ENCODE data around the gene AEN.

AEN gene

DNA sequence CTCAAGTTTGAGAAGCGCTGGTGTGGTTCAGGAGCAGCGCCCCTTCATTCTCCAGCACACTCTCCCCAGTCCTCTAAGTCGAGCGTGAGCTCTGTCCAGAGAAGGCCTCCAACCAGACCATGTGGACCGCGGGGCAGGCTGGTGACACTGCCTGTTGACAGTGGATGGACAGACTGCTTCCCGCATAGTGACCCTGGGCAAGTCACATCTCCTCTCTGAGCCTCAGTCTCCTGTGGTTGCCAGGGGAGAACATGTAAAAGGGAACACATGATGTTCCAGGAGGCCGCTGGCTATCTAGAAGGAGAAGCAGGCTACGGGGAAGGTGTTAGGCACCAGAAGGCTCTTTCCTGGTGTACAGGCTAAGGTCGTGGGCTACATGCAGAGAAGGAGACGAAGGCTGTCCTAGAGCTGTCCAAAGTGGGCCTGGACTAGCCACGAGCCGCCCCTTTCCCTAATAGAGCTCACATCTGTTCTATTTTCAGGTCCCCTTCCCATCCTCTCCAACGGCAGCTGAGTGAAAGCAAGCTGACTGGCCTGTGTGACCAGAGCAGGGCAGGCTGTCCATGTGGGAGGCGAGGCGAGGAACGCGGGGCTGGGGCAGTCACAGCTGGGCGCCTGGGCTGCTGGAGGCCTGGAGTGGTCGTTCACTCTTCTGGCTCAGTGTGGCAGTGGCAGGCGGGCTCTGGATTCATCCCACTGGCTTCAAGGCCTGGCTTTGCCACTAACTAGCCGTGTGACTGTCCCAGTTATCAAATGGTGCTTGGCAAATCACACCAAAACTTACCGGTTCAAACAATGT is 28.8 kb downstream of the AEN start:
- DNase-seq (ENCODE audit: low read depth) = no peak
- no peak overlapping the region for H3K4me3 ChIP-seq (ENCODE audit: low read depth, low read length)
- TF ChIP-seq CTCF (IDR thresholded peaks at IDR 0.05; ENCODE audit: insufficient read depth, low read depth, low read length, missing control alignments) = no peak

GRCh38 chr15:88650556-88650955 is 29.4 kb downstream of the AEN start:
- peak; percentile 6 for DNase-seq (ENCODE audit: low read depth)
- no peak for TF ChIP-seq CTCF (IDR thresholded peaks at IDR 0.05; ENCODE audit: insufficient read depth, low read depth, low read length, missing control alignments)
- no peak overlapping the region for H3K4me3 ChIP-seq (ENCODE audit: low read depth, low read length)

DNA sequence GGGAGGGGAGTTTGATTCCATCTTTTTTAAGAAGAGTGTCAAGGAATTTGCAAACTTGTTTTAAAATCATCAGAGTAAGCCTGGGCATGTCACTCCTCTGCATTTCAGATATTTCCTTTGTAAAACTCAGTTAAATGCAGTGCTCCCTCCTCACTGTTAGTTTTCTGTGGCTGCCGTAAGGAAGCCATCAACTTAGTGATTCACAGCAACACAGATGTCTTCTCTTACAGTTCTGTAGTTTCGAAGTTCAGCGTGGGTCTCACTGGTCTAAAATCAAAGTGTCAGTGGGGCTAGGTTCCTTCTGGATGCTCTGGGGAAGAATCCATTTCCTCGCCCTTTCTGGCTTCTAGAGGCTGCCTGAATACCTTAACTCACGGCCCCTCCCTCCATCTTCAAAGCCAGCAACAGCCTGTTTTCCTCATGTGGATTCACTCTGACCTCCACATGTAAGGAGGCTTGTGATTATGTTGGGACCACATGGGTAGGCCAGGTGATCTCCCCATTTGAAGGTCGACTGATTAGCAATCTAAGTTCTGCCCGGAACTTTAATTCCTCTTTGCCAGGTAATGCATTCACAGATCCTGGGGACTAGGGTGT is 30.1 kb downstream of the AEN start:
- no peak overlapping the region for H3K4me3 ChIP-seq (ENCODE audit: low read depth, low read length)
- peak; percentile 2 for DNase-seq (ENCODE audit: low read depth)
- TF ChIP-seq CTCF (IDR thresholded peaks at IDR 0.05; ENCODE audit: insufficient read depth, low read depth, low read length, missing control alignments) = no peak

DNA sequence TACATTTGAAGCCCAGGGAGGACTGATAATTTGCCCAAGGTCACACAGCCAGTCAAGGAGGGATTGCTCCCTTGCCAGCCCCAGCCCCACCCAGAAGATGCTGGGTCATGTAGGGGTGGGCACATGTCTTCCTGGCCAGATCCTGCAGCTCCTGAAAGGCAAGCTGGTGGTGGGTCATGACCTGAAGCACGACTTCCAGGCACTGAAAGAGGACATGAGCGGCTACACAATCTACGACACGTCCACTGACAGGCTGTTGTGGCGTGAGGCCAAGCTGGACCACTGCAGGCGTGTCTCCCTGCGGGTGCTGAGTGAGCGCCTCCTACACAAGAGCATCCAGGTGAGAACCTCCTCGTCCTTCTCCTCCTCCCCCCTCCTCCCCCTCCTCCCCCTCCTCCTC is 30.8 kb downstream of the AEN start:
- TF ChIP-seq CTCF (IDR thresholded peaks at IDR 0.05; ENCODE audit: insufficient read depth, low read depth, low read length, missing control alignments) = no peak
- H3K4me3 ChIP-seq (ENCODE audit: low read depth, low read length) = no peak overlapping the region
- DNase-seq (ENCODE audit: low read depth) = peak; percentile 14

GRCh38 chr15:88652456-88653199 is 31.5 kb downstream of the AEN start:
- no peak overlapping the region for H3K4me3 ChIP-seq (ENCODE audit: low read depth, low read length)
- peak; percentile 2 for DNase-seq (ENCODE audit: low read depth)
- TF ChIP-seq CTCF (IDR thresholded peaks at IDR 0.05; ENCODE audit: insufficient read depth, low read depth, low read length, missing control alignments) = no peak

GRCh38 chr15:88653200-88654064 is 32.3 kb downstream of the AEN start:
- TF ChIP-seq CTCF (IDR thresholded peaks at IDR 0.05; ENCODE audit: insufficient read depth, low read depth, low read length, missing control alignments) = no peak
- DNase-seq (ENCODE audit: low read depth) = peak; percentile 7
- no peak overlapping the region for H3K4me3 ChIP-seq (ENCODE audit: low read depth, low read length)
